CD4-positive, alpha-beta T cell treated with Interferon alpha-2 for 1 hour (primary cell): ENCODE measurements around the gene RHOJ.
"Not testable (repeated sequence)": the region's sequence is repeated elsewhere in the genome, so short reads cannot be mapped to it uniquely, and the experiment has no call there.

Source experiments
- DNase-seq, 2 donors: peaks; one replicate each; pipeline ENCODE4 v3.0.0-alpha.2; 2020 to 2022

The RHOJ gene

GRCh38 chr14:63301891-63302534 lies 97.8 kb downstream of the RHOJ start:
- DNase-seq, result no peak

- not testable (repeated sequence) for DNase-seq
Measured at GRCh38 chr14:63304429-63304828, 100.2 kb downstream of the RHOJ start.

- peak in 1 of 2 donors; percentile 3 for DNase-seq
Measured at GRCh38 chr14:63308723-63309317, 104.6 kb downstream of the RHOJ start.

GRCh38 chr14:63318835-63319234 lies 114.6 kb downstream of the RHOJ start, which contains the start of gene GPHB5:
GPHB5 (minus strand) TSS chr14:63318935; CDS start chr14:63317849, 1,086 bp downstream.
- no peak for DNase-seq

GRCh38 chr14:63322472-63322871 lies 118.2 kb downstream of the RHOJ start:
- no peak for DNase-seq

- DNase-seq, result no peak
Measured at GRCh38 chr14:63322897-63323573, 118.8 kb downstream of the RHOJ start.

GRCh38 chr14:63326840-63327239 lies 122.6 kb downstream of the RHOJ start:
- no peak for DNase-seq

GRCh38 chr14:63328787-63329737 lies 124.8 kb downstream of the RHOJ start:
- DNase-seq, result no peak

- no peak for DNase-seq
Measured at GRCh38 chr14:63342371-63342770, 138.1 kb downstream of the RHOJ start.
